Sigmoid colon (tissue), 3 donors: ENCODE data around the gene HEATR5A.

Source experiments
- CTCF ChIP-seq, 4 experiments: fragments of 450-650 bp in 3 of 4; fragments of 200-600 bp in 1 of 4; IDR thresholded peaks; one replicate each; pipeline ENCODE4 v1.5.1; 2016 to 2019; ENCODE audit warnings: antibody characterized with exemption in 4 of 4, mild to moderate bottlenecking in 3 of 4, moderate library complexity in 2 of 4
- POLR2A ChIP-seq, 2 donors: fragments of 450-650 bp; IDR thresholded peaks; one replicate each; pipeline ENCODE4 v1.6.1; 2016; ENCODE audit warnings: antibody characterized with exemption in 2 of 2, mild to moderate bottlenecking in 2 of 2, moderate library complexity in 2 of 2

- TF ChIP-seq CTCF (IDR thresholded peaks at IDR 0.05) (no peak), POLR2A (IDR thresholded peaks at IDR 0.05) (no peak)
Measured at GRCh38 chr14:31307198-31307597, 113.2 kb downstream of the HEATR5A start.
